Liver (tissue), 9 donors: ENCODE results near the gene SLC16A10. TPM values are rescaled to one million over a fixed set of nuclear protein-coding genes. Genes with fewer than 3 reads are reported as not detected.

ENCODE experiments used
- DNase-seq: peaks from one replicate; pipeline ENCODE4 v3.0.0-alpha.2; 2017; ENCODE audit warnings: low spot score
- H3K27ac ChIP-seq, 2 donors: one replicate each; pipeline ENCODE4 v1.7.0; 2013; ENCODE audit warnings: inconsistent platforms in 2 of 2, low read length in 2 of 2, control low read depth in 1 of 2, low read depth in 1 of 2, mild to moderate bottlenecking in 1 of 2
- H3K27me3 ChIP-seq, 4 donors: one replicate each; pipeline versions ENCODE4 v1.6.1 to v1.7.0; 2013; ENCODE audit warnings: low read length in 3 of 4, inconsistent platforms in 1 of 4, mild to moderate bottlenecking in 1 of 4, moderate library complexity in 1 of 4; ENCODE audit not compliant: control insufficient read depth in 4 of 4, insufficient read depth in 4 of 4
- H3K36me3 ChIP-seq, 4 donors: one replicate each; pipeline versions ENCODE4 v1.6.1 to v1.7.0; 2013; ENCODE audit warnings: low read length in 3 of 4, mild to moderate bottlenecking in 3 of 4, low read depth in 1 of 4, moderate library complexity in 1 of 4; ENCODE audit not compliant: control insufficient read depth in 4 of 4, insufficient read depth in 3 of 4
- H3K4me1 ChIP-seq, 4 donors: one replicate each; pipeline versions ENCODE4 v1.6.1 to v1.7.0; 2013; ENCODE audit warnings: low read length in 3 of 4, mild to moderate bottlenecking in 3 of 4, moderate library complexity in 1 of 4; ENCODE audit not compliant: control insufficient read depth in 4 of 4, insufficient read depth in 4 of 4
- H3K4me3 ChIP-seq, 3 donors: one replicate each; pipeline versions ENCODE4 v1.6.1 to v1.7.0; 2013; ENCODE audit warnings: low read length in 3 of 3, control low read depth in 1 of 3, low read depth in 1 of 3, mild to moderate bottlenecking in 1 of 3
- H3K9ac ChIP-seq, 2 donors: one replicate each; pipeline ENCODE4 v1.7.0; 2013; ENCODE audit warnings: low read length in 2 of 2, mild to moderate bottlenecking in 2 of 2, moderate library complexity in 2 of 2, control low read depth in 1 of 2, low read depth in 1 of 2
- H3K9me3 ChIP-seq, 4 donors: one replicate each; pipeline versions ENCODE4 v1.6.1 to v1.7.0; 2013; ENCODE audit warnings: low read length in 3 of 4; ENCODE audit not compliant: control insufficient read depth in 4 of 4
- ATF3 ChIP-seq: IDR thresholded peaks from 2 replicates; pipeline ENCODE4 v1.6.1; 2016; ENCODE audit warnings: antibody characterized with exemption
- CTCF ChIP-seq: fragments of 150-350 bp; IDR thresholded peaks from 2 replicates; pipeline ENCODE4 v1.5.1; 2017; ENCODE audit warnings: improper control_type of control experiment, low read depth, low read length; ENCODE audit not compliant: missing input control
- EGR1 ChIP-seq, 2 donors: IDR thresholded peaks; 2 replicates each; pipeline ENCODE4 v1.6.1; 2016 to 2018; ENCODE audit warnings: antibody characterized with exemption in 2 of 2, low read depth in 2 of 2
- FOXA1 ChIP-seq: IDR thresholded peaks from 2 replicates; pipeline ENCODE4 v1.6.1; 2016; ENCODE audit warnings: antibody characterized with exemption
- FOXA2 ChIP-seq: IDR thresholded peaks from 2 replicates; pipeline ENCODE4 v1.6.1; 2016; ENCODE audit warnings: antibody characterized with exemption
- GABPA ChIP-seq, 2 donors: IDR thresholded peaks in 1 of 2; conservative IDR thresholded peaks in 1 of 2; 2 replicates each; pipeline ENCODE4 v1.6.1; 2016; ENCODE audit warnings: antibody characterized with exemption in 2 of 2, mild to moderate bottlenecking in 1 of 2, moderate library complexity in 1 of 2
- HNF4A ChIP-seq, 2 donors: conservative IDR thresholded peaks; 2 replicates each; pipeline ENCODE4 v1.6.1; 2016; ENCODE audit warnings: antibody characterized with exemption in 2 of 2, mild to moderate bottlenecking in 2 of 2
- HNF4G ChIP-seq: IDR thresholded peaks from 2 replicates; pipeline ENCODE4 v1.6.1; 2016; ENCODE audit warnings: antibody characterized with exemption
- JUND ChIP-seq, 2 donors: IDR thresholded peaks; 2 replicates each; pipeline ENCODE4 v1.6.1; 2016; ENCODE audit warnings: antibody characterized with exemption in 2 of 2
- MAX ChIP-seq: IDR thresholded peaks from 2 replicates; pipeline ENCODE4 v1.6.1; 2016; ENCODE audit warnings: antibody characterized with exemption
- NR2F2 ChIP-seq: IDR thresholded peaks from 2 replicates; pipeline ENCODE4 v1.6.1; 2016; ENCODE audit warnings: antibody characterized with exemption
- RAD21 ChIP-seq, 2 donors: IDR thresholded peaks; 2 replicates each; pipeline ENCODE4 v1.6.1; 2016; ENCODE audit warnings: antibody characterized with exemption in 2 of 2, mild to moderate bottlenecking in 2 of 2
- REST ChIP-seq: IDR thresholded peaks from 2 replicates; pipeline ENCODE4 v1.6.1; 2016; ENCODE audit warnings: antibody characterized with exemption, mild to moderate bottlenecking
- RXRA ChIP-seq, 2 donors: IDR thresholded peaks; 2 replicates each; pipeline ENCODE4 v1.6.1; 2017 to 2018; ENCODE audit warnings: antibody characterized with exemption in 2 of 2, mild to moderate bottlenecking in 1 of 2
- SP1 ChIP-seq: IDR thresholded peaks from 2 replicates; pipeline ENCODE4 v1.6.1; 2018; ENCODE audit warnings: antibody characterized with exemption, mild to moderate bottlenecking
- TAF1 ChIP-seq: conservative IDR thresholded peaks from 2 replicates; pipeline ENCODE4 v1.6.1; 2016; ENCODE audit warnings: antibody characterized with exemption, mild to moderate bottlenecking
- YY1 ChIP-seq: IDR thresholded peaks from 2 replicates; pipeline ENCODE4 v1.6.1; 2016; ENCODE audit warnings: antibody characterized with exemption, mild to moderate bottlenecking
- ZBTB33 ChIP-seq: IDR thresholded peaks from 2 replicates; pipeline ENCODE4 v1.6.1; 2016; ENCODE audit warnings: antibody characterized with exemption
- WGBS: extraction: QIAGEN DNeasy Blood & Tissue Kit; methylation state at CpG from one replicate; pipeline ENCODE4 v1.1.7; 2013; 5-methylcytosine and 5-hydroxymethylcytosine counted together
- polyA plus RNA-seq, 2 donors: library from polyadenylated mRNA; stranded (reverse) in 1 of 2; unstranded in 1 of 2; fragments of 200-250 nt in 1 of 2; fragments of >200 nt in 1 of 2; fragmentation: Nextera tagmentation in 1 of 2; extraction: Ambion mirVana in 1 of 2; gene quantifications; one replicate each; pipeline versions ENCODE4 v1.2.1 to v1.2.3, GENCODE V29; 2013 to 2015
- total RNA-seq, 2 donors: library from RNA; depleted of rRNA; stranded (reverse); fragments of >200 nt; gene quantifications; one replicate each; pipeline ENCODE4 v1.2.3, GENCODE V29; 2014
- donor health status: healthy.
- donor health status: healthy.
- donor health status: healthy.
- donor health status: healthy.
- donor health status: healthy.

SLC16A10 gene
- total and polyA plus RNA-seq, 4 donors, result 1.8 to 16.7 (median 8.4) TPM

GRCh38 chr6:111228094-111228493 lies 140.8 kb downstream of the SLC16A10 start (continued):
- TF ChIP-seq CTCF (no peak), REST (no peak)

- no peaks in the 10 kb centered on the region for H3K36me3 ChIP-seq
- H3K9me3 ChIP-seq, result no peaks in the 10 kb centered on the region
- DNase-seq, result no peak
- WGBS, result 55% methylated on average over 2 of the region's 2 CpGs
- TF ChIP-seq REST (no peak), SP1 (no peak), TAF1 (no peak), EGR1 (IDR thresholded peaks at IDR 0.05; ENCODE audit: low read depth in 2 of 2) (no peak), NR2F2 (no peak), ZBTB33 (no peak), GABPA (IDR thresholded peaks at IDR 0.05 in 1 of 2, conservative IDR thresholded peaks at IDR 0.05 in 1 of 2) (no peak), ATF3 (peak; percentile 59), FOXA2 (peak; percentile 23), JUND (IDR thresholded peaks at IDR 0.05) (peak; percentile 42 to 67), RAD21 (IDR thresholded peaks at IDR 0.05) (no peak), MAX (peak; percentile 24), RXRA (IDR thresholded peaks at IDR 0.05) (peak; percentile 8 to 63), FOXA1 (no peak), HNF4A (conservative IDR thresholded peaks at IDR 0.05) (peak; percentile 7 to 46), HNF4G (no peak), CTCF (no peak), YY1 (no peak)
- H3K27ac ChIP-seq, result no peak overlapping the region
- H3K9ac ChIP-seq, result no peak overlapping the region
- no peaks in the 10 kb centered on the region for H3K27me3 ChIP-seq
- H3K4me1 ChIP-seq, result peaks cover 0 to 2% (median 0%) of the 10 kb centered on the region in 4 donors
- H3K4me3 ChIP-seq, result no peak overlapping the region
Measured at GRCh38 chr6:111230351-111231089, 143.2 kb downstream of the SLC16A10 start.
